DMS79 (cell line): ENCODE results near the gene GRIFIN.

Experiments
- DNase-seq: peaks from one replicate; lab custom pipeline; 2025; lab: John Stamatoyannopoulos, UW

The GRIFIN gene

DNA sequence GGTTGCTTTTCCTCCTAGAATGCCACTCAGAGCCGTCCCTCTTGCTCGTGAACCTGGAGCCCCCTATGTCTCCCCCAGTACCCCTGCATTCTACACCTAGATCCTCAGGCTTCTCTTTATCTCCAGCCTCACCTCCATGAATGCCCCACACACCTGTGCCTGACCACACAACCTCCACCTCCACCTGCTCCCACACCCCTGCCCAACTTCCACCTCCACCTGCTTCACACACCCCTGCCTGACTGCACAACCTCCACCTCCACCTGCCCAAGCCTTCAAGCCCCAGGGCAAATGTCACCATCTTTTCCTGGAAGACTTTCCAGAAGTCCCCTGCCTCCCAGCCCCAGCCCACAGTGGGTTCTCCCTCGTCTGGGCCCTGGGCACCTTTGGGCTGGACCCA is 36.5 kb upstream of the GRIFIN start:
- DNase-seq: no peak

- DNase-seq: no peak
These were observed 36.0 kb upstream of the GRIFIN start for GRCh38 chr7:2512179-2512661.

DNA sequence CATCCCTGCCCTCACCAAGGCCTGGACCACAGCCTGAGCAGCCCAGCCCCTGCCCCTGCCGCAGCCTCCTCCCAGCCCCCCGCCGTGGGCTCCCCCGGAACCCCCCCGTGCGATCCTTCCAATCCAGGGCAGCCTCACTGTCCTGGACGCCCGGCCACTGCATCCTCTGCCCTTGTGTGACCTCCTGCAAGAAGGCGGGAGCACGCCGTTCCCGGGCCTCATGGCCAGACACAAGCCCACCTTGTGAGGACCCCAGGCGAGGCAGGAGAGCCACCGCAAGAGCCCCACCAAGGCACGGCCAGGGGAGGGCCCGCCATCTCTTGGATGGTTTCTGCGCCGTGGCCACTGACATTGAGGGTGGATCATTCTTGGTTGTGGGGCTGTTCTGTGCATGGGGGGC is 35.6 kb upstream of the GRIFIN start:
- DNase-seq: no peak

- no peak for DNase-seq
These were observed 34.9 kb upstream of the GRIFIN start for GRCh38 chr7:2510909-2511768.

GRCh38 chr7:2510130-2510776 is 34.1 kb upstream of the GRIFIN start:
- no peak for DNase-seq

- no peak for DNase-seq
These were observed 33.2 kb upstream of the GRIFIN start for GRCh38 chr7:2509298-2509906.

DNA sequence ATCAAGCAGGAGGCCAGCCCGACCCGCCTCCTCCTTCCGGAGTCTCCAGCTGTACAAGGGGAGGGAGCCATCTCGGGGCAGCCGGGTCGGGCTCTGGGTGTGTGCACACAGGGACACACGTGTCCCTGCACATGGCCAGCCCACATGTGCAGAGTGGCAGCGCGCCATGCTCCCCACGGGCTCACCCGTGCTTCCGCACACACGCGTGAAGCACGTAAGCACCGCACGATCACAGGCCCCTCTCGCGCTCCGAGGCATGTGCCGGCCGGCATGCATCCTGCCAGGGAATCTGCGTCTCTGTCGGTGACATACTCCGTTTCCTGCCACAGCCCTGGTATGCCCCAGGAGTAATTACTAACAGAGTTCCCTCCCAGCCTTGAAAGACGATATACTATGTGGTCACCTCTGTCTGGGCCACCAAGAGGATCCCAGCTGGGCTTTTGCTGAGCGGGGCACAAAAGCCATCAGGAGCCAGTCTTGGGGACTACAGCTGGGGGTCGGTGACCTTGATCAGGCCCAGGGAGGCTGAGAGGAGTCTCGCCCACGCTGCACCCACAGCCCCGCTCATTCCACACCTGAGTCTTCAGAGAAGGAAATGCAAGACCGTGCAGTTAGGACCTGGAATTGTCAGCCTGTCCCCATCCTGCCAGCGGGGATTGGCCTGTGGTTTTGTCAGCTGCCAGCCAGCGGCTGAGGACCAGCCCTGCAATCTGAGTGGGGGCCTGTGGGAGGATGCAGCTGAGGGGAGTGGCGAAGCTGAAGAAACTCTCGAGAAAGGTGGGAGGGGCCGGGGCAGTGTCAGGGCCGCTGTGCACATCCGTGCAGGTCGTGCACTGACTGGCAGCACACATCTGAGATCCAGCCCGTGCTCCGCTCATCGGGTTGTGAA is 32.4 kb upstream of the GRIFIN start:
- DNase-seq: peak; percentile 64

DNA sequence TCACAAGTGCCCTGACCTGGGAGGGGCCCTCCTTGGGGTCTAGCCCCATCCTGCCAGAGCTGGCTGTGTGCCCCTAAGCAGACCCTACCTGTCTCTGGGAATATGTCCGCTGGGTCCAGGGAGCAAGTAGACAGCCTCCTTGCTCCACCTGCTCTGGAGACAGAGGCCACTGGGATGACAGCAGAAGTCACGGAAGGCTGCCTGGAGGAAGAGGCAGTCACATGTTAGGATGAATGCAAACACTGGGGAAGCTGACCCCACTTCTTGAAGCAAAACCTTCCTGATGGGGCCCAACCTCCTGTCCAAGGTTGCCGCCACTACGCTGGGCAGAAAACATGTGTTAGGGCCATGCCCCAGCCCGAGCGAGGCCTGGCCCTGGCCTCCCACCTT is 31.7 kb upstream of the GRIFIN start:
- no peak for DNase-seq

DNA sequence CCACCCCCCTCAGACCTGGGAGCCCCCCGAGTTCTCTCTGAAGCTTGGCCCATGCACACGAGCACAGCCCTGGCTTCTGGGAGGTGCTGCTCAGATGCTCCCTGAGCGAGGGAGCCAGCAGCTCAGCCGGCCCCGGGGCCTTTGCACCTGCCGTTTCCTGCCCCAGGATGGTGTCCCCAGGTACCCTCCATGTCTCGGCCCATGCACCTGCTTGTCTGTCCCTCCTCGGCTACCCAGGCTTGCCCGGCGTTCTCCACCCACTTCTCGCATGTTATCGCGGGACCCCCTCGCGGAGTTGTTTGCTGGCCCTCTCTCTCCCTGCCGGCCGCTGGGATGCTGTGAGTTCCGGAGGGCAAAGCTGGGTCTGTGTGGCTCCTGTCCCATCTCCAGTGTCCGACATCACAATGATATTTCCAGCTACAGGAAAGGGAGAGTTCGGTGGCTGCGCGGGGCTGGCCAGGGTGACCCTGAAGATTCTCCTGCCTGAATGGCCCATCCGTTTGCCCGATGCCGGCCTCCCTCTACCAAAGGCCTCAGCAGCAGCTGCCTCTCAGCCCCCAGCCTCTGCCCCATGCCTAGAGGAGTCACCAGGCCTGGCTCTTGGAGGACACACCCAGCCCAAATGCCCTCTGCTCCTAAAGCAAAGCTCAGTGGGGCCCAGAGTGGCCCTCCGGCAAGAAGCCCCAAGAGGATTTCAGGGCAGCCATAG is 31.2 kb upstream of the GRIFIN start:
- DNase-seq: no peak

DNA sequence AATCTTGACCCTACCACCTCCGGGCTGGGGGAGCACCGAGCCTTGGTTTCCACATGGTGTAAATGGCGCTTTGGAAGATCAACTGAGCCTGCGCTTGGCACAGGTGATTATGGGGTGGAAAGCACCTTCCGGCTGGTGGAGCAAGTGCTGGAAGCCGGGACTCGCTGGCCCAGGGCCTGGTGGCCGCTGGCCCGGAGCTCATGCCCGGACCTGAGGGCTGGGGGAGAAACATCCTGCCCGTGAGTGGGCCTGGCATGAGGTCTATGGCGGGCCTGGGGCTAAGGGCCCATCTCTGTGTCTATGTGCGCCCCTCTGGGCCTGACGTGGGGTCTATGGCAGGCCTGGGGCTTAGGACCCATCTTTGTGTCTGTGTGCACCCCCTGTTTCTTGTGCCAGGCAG is 29.2 kb upstream of the GRIFIN start:
- no peak for DNase-seq

DNA sequence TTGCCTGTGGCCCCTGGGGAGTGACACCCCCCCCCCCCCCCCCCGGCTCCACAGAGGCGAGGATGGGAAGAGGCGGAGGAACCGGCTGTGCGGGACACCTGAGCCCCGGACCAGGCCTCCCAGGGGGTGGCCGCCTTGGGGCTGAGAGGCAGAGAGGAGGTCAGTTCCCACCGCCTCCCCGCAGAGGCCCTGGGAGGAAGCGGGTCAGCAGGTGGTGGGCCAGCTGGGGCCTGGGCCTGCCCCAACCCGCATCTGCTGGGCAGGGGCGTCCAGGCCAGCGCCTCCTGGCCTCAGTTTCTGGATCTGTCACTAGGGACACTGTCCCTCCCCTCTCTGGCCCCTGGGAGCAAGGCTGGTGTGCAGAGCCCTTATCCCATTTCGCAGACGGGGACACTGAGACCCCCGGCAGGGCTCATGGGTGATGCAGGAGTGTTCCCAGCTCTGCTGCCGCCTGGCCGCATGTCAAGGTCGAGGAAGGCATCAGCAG is 28.7 kb upstream of the GRIFIN start:
- no peak for DNase-seq

DNA sequence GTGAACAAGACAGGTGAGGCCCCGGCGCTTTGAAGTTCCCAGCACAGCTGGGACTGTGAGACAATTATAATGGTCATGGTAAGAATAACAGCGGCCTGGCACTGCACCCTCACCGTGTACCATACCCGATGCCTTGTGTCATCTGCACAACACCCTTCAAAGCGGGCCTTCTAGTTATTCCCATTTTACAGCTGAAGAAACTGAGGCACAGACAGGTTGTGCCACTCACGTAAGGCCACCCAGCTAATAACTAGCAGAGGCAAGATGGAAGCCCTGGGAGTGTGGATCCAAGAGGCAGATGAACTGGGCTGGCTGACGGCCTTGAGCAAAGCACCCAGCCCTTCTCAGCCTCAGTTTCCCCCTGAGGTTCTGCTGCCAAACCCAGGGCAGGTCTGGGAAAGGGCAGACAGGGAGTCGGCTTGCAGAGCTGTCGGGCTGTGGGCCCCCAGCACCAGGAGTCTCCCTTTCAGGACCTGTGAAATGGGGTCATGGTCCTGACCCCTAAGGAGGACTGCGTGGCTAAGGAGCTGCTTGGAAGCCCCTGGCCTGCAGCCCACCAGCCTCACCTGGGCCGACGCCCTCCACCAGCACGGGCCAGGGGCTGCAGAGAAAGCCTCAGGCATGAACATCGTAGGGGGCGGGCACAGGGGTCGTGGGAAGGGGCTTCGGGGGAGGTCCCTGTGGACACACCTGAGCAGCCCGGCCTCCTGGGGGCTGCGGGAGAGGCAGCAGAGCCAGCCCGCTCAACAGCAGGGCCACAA is 28.1 kb upstream of the GRIFIN start:
- no peak for DNase-seq

GRCh38 chr7:2503056-2503941 is 27.1 kb upstream of the GRIFIN start:
- DNase-seq: no peak

- no peak for DNase-seq
These were observed 26.4 kb upstream of the GRIFIN start for GRCh38 chr7:2502647-2502966.

- no peak for DNase-seq
These were observed 25.9 kb upstream of the GRIFIN start for GRCh38 chr7:2501947-2502646.

DNA sequence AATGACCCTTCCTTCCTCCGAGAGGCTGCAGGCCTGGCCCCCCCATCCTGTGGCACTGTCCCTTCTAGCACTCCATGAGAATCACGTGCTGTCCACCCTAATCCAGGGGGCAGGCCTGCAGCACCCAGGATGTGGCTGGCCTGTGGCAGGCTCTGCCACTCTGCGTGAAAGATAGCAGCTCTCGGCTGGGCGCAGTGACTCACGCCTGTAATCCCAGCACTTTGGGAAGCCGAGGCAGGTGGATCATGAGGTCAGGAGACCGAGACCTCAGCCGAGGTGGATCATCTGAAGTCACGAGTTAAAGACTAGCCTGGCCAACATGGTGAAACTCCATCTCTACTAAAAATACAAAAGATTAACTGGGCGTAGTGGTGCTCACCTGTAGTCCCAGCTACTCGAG is 24.5 kb upstream of the GRIFIN start:
- DNase-seq: no peak

DNA sequence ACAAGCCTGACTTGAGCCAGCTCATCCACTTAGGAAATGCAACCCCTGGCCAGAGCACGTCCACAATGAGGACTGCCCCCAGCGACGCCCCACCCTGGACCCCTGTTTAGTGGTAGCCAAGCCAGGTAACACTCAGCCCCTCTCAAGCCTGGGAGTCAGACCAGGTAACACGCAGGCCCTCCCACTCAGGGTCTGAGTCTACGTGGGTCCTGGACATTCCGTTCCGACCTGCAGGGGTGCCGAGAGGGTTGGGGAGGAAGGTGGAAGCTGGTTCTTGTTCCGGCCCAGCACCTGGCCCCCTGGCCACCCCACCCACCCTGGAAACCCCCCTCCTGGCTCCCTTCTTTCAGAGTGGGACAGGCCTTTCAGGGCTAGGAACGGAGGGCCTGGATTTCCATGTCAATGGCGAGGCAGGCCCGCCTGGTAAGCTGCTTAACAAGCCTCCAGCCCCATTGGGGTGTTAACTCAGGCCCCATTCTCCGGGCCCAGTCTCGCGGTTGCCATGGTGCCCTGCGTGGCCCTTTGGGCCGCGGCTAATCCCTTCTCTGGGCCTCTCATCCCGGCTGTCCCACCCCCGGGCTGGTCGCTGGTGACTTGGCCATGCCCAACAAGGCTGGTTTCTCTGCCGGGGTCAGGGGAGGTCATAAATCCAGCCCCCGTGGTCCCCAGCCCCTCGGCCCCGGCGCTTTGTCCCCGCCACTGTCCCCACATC is 23.7 kb upstream of the GRIFIN start:
- DNase-seq: no peak

DNA sequence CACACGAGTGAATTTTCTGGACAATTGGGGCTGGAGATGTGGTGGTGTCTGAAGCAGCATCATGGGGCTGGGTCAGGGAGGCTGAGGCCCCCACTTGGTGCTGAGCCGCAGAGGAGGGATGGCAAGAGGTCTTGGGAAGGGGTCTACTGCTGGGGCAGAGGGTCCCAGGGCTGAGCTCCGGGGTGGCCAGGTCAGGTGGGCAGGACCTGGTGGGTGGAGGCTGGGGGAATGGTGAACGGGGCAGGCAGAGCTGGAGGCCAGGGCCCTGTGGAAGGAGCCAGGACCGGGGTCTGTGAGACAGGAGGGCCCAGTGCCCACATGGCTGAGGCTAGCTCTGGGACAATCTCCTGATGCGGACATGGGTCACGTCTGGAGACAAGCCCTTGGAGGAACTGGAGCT is 23.0 kb upstream of the GRIFIN start:
- no peak for DNase-seq
